HK-2 (cell line): ENCODE data around the gene DBNL.
"Not testable (repeated sequence)": the region's sequence is repeated elsewhere in the genome, so short reads cannot be mapped to it uniquely, and the experiment has no call there.

Experiments
- DNase-seq: peaks from one replicate; pipeline ENCODE4 v3.0.0-alpha.2; 2018; ENCODE audit not compliant: unreplicated experiment

Gene DBNL

DNA sequence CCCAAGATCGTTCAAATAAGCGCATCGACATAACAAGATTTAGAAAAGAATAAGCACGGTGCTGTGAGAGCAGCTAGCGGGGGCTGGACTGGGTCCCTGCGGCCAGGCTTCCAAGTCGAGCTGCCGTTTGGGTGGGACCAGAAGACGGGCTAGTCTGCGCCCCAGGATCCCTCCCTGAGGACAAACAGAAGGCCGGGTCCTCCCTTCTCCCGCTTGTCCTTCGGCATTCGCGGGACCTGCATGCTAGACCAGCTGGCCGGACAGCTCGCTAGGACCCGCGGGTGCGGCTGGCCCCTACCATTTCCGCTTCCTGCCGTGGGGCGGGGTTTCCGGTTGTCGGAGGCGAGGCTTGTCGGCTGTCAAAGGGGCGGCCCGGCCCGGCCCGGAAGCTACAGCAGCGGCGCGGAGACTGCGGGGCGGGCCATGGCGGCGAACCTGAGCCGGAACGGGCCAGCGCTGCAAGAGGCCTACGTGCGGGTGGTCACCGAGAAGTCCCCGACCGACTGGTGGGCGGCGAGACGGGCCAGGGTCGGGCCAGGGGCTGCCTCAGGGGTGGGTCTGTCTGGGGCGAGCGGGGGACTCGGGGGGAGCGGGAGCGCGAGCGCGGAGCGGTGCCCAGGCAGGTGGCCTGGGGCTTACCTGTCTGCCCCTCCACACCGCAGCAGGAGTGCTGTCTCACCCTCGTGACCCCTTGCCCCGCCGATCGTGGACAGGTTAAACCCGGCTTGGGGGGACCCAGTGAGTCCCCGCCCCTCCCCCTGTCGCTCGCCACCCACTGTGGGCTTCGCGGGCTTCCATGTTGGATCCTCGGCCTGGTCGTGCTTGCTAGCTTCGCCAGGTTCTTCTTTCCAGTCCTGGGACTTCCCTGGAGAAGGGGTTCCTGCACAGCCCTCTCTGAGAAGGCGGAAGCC lies at the start of gene DBNL:
Gene DBNL (plus strand): TSS at position 388 of the 911 bp plus-strand sequence. CDS start 36 bp downstream, at position 424.
- peak; percentile 93 for DNase-seq

DNA sequence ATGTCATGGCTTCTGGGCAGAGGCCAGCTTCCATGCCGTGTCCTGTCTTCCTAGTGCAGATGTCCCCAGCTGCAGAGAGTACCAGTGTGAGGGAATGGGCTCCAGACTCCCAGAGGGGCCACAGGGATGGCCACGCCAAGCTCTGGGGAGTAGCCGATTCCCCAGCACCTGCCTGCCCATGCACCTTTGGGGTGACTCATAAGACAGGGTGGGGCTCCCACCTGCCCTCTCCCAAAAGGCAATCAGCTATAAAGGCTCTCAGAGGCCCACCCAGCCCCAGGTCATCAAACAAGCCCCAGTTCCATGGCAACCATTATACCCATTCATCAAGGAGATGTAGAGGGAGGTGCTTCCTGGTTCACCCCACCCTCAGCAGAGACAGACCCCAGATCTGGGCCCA lies 47.0 kb upstream of the DBNL start, which contains the start of gene SPDYE1:
Gene SPDYE1 (plus strand): TSS at position 366 of the 400 bp plus-strand sequence. CDS start 2,053 bp downstream, outside the sequence.
- not testable (repeated sequence) for DNase-seq

DNA sequence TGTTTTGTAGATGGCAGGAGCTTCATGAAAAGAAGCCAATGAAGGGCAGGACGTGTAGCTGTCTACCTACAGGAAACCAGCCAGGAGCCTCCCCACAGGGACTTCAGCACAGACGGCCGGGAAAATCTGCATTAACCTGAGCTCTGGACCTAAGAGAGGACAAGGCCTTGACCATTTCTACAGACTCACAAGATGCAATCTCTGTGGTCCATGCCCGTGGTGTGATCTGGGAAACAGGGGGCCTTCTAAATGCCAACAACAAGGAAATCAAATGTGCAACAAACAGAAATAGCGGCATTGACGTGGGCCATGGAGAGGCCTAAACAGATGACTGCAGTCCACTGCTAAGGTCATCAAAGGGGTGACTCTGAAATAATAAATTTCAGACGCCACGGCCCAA lies 32.4 kb upstream of the DBNL start:
- not testable (repeated sequence) for DNase-seq

DNA sequence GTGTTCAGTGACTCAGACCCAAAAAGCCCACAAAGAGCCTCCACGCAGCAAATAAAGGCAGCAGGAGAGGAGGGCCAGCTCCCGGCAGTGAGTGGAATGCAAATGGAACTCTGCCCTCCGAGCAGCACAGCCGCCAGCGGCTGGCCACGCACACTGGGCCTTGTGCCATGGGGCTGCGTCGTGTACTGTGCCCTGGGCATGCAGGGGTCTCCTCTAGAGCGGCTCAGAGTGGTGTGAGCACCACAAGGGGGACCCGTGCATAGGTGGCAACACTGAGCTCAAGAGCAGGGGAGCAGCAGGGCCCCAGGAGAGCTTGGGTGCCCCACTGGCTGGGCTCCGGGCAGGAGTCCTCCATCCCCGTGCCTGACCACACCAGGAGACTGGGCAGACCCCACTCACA lies 29.4 kb upstream of the DBNL start:
- DNase-seq, result not testable (repeated sequence)

DNA sequence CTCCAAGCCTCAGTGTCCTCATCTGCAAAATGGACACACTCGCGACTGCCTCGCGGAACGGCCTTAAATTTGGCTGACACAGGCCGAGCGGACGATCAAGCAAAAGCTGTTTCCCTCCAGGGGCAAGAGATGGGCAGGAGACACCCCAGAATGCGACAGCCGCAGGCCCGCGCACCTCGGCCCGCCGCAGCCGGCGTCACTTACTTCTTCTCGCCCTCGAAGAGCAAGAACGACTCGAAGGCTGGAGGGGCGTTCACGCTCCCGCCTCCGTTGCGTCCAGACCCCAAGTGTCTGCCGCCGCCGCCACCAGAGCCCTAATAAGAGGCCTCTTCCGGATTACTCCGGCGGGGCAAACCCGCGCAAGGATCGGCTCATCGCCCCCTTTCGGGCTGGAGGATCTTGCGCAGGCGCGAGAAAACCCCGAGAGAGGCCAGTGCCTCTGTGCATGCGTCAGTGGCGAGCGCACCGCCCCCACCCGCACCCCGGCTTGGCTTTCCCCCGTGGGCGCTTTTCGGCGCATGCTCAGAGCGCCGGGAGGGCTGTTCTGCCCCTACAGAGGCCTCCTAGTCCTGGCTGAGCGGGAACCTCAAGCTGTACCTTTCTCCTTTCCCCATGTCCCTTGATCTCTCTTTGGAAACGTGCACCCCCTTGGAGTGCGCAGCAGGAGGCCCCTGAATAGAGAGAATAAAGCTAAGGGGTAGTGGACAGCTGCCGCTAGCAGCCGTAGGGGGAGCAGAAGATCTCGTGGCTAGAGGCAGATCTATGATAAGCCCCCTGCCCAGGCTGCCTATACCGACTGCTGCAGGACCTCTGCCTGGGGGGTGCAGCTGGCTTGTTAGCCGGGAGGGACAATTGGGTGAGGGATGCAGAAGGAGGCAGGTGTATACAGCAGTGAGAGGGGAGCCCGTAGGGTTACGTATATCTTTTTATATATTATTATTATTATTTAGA lies 25.4 kb upstream of the DBNL start:
- DNase-seq, result peak; percentile 98

DNA sequence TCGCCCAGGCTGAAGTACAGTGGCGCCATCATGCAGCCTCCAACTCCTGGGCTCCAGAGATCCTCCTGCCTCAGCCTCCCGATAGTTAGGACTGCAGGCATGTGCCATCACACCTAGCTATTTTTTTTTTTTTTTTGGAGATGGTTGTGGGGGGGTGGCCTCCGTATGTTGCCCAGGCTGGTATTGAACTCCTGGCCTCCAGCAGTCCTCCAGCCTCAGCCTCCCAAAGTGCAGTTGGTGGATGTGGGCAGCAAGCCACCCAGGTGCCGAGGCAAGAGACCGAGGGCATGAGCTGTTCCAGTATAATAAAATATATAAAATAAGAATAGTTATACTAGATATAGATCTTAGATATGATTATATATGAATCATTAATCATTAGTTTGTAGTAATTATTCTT lies 24.7 kb upstream of the DBNL start:
- DNase-seq, result not testable (repeated sequence)

DNA sequence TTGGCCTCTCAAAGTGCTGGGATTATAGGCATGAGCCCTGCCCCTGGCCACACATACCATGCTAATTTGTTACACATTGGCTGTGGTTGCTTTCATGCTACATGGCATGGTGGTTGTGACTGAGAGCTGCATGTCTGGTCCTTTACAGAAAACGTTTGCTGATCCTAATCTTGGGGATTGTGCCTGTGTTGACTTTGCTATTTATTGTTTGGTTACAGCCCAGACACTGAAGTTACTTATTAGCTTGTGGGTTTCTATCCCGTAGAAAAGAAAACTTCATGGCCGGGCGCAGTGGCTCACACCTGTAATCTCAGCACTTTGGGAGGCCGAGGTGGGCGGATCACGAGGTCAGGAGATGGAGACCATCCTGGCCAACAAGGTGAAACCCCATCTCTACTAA lies 22.4 kb upstream of the DBNL start:
- DNase-seq, result not testable (repeated sequence)

DNA sequence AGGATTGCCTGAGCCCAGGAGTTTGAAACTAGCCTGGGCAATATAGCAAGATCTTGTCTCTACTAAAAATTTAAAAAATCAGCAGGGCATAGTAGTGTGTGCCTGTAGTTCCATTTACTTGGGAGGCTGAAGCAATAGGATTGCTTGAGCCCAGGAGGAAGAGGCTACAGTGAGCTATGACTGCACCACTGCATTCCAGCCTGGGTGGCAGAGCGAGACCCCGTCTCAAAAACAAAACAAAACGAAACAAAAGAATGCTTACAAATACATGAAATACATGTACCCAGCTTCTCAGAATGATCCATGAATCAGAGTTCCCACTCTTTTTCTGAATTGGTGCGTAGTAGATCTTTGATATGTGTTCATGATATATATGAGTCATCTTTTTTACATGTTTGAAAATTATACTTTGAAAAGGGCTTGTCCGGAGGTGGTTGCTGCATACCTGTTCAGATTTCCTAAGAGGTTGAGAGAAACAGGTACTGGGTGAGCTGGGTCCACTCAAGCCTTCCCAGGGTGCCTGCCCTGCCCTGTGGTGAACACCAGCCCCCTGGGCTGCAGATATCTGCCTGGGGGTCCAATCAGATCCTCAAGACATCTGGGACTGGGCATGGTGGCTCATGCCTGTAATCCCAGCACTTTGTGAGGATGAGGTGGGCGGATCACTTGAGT lies 21.6 kb upstream of the DBNL start:
- not testable (repeated sequence) for DNase-seq

DNA sequence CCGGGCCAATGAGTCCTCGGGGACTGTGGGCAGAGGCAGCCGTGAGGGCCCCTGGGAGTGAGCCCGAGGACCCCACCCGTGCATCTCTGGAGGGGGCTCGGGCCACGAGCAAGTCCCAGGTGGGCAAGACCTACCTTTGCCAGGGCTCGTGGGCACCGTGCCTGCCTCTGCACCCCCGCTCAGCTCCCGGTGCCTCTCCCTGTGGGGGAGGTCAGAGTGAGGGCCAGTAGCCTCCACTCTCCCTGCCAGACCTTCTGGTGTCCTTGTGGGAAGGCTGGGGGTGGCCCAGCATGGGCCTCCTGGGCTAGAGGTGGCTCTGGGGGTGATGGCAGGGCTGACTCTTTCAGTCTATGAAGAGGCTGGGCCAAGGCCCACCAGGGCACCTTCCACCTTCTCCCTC lies 15.1 kb upstream of the DBNL start:
- not testable (repeated sequence) for DNase-seq

DNA sequence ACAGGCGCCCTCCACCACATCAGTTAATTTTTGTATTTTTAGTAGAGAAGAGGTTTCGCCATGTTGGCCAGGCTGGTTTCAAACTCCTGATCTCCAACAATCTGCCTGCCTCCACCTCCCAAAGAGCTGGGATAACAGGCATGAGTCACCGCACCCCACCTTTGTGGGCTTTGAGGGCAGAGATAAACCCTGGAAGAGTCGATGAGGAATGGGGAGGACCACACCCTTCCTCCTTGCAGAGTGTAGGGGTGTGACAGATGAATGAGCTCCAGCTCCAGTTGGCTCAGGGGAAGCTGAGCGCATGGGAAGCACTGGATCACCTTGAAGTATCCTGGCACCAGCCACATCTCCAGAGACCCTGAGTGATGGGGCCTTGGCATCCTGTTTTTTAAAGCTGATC lies 14.5 kb upstream of the DBNL start:
- DNase-seq, result not testable (repeated sequence)

DNA sequence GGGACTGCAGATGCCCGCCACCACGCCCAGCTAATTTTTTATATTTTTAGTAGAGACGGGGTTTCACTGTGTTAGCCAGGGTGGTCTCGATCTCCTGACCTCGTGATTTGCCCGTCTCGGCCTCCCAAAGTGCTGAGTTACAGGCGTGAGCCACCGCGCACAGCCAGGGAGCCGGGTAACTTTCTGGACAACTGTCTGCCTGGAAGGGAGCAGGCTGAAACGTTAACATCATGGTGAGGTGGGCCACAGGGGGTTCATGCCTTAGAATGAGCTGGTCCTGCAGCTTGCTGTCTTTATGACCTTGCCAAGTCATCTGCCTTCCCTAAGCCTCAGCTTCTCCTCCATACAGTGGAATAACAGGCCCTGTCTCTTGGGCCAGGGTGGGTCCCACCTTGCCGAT lies 13.2 kb upstream of the DBNL start:
- not testable (repeated sequence) for DNase-seq

DNA sequence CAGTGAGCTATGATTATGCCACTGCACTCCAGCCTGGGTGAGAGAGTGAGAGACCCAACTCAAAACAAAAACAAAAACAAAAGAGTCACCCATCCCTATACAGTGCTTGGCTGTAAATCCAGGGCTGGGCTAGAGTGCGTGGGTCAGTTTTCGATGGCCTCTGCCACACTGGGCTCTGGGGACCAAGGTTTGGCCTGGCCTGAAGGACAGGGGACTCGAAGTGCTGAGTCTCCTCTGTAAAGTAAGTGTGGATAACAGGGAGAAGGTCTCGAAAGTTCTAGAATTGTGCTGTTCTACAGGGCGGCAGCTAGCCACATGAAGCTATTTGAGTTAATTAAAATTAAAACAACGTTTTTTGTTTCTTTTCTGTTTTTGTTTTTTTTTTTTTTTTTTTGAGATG lies 12.5 kb upstream of the DBNL start:
- DNase-seq, result not testable (repeated sequence)

DNA sequence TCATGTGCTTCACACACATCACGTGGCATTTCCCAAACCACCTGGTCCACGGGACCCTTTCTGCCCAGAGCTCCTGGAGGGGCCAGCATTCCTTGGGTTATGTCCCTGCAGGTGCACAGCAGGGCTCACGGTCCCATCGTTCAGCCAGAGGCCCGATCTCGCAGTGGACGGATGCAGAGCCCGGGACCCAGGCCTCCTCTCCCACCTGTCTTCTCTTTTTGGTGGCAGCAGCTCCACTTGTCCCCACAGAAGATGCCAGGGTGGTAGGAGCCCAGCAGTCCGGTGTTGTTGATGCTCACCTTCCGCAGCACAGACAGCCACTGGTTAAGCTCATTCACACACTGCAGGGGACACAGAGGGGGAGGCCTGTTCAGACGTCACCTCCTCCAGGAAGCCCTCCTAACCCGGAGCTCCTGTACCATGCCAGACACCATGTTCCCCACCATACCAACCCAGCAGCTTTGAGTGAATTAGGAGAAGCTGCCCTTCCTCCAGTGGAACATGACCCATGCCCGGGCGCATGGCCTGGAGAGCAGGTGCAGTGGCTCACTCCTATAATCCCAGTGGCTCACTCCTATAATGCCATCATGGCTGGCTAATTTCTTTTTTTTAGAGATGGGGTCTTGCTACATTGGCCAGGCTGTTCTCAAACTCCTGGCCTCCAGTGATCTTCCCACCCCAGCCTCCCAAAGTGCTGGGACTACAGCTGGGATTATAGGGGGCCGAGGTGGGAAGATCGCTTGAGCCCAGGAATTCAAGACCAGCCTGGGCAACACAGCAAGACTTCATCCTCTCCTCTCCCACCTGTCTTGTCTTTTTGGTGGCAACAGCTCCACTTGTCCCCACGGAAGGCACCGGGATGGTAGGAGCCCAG lies 10.3 kb upstream of the DBNL start:
- DNase-seq, result not testable (repeated sequence)

DNA sequence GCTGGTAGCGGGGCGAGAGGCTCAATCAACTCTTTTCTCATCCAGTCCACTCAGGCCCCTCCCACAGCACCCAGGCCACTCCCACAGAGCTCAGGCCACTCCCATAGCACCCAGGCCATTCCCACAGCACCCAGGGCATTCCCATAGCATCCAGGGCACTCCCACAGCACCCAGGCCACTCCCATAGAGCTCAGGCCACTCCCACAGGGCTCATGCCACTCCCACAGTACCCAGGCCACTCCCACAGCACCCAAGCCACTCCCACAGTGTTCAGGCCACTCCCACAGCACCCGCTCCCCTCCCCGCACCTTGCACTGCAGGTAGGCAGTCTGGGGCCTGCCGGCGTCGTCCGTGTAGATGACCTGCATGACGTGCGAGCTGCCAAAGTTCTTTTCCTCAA lies 8.1 kb upstream of the DBNL start:
- DNase-seq, result not testable (repeated sequence)

DNA sequence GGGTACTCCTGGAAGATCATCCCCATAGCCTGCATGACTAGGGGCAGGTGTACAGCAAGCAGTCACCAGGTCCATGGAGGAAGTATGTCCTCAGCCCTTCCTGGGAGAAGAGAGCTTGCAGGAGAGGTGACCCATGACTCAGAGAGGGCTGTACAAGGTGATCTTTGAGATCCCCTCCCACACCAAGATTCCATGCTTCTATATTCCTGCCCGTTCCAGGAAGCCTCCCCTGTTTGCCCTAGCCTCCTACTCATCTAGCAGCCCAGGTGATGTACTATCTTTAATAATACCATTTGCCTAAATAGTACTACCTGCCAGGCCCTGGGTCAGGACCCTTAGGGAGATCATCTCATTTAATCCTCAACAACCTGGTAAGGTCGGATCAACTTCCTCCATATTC lies 6.6 kb upstream of the DBNL start:
- DNase-seq, result not testable (repeated sequence)

DNA sequence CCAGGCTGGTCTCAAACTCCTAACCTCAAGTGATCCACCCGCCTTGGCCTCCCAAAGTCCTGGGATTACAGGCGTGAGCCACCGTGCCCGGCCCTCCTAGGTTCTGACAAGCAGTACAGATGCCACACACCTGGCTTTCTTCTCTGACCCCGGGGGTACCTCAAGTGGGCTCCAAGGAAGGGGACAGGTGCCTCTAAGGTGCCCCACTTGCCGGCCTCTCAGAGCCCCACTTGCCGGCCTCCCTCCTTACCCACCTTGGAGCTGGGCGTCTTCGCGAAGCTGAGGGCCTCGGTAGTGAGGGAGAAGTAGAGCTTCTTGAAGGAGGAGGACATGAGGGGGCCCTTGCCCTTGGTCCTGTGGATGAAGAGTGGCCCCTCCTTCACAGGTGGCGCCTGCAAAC lies 5.9 kb upstream of the DBNL start:
- not testable (repeated sequence) for DNase-seq

DNA sequence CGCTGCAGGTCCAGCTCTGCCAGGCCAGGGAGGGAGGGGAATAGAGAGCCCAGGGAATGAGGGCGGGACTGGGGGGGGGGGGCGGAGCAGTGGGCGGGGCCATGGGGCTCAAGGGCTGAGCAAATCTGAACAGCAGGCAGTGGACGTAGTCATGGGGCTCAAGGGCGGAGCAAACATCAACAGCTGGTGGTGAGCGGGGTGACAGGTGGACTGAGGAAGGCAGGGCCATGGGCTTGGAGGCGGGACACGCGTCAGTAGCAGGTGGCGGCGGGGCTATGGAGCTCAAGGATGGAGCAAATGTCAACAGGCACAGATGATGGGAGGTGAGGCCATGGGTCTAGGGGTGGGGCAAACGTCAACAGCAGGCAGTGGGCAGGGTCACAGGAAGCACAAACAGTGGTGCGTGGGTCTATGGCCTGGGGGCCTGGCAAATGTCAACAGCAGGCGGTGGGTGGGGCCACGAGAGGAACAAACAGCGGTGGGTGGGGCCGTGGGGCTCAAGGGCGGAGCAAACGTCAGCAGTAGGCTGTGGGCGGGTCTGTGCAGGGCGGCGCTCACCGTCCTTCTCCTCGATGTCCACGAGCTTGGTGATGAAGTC lies 5.4 kb upstream of the DBNL start:
- peak; percentile 72 for DNase-seq

DNA sequence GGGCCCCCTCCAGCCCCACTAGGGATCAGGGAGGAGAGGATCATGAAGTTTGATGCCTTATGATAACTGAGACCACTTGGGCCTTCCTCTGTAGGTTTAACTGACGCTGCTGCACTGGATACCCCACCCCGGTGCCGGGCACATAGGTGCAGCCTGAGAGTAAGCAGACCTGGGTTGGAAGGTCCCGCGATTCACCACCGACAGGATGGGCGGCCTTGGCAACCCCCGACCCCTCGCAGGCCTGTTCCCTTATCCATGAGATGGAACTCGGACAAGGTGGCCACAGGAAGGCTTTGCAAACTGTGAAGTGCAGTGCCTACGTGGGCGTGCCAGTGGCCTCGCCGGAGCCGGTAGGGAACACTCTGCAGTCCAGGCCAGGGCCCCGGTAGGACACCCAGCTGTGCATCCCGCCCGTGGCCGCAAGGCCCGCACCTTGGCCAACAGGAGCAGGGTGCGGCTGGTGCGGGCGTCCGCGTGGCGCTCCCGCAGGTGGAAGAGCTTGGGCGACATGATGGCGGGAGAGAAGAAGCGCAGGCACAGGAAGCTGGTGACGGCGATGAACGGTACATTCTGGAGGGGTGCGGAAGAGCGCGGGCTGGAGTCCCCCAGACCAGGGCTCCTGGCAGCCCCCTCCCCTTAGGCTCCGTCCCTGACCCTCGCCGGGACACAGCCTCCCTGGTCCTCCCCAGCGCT lies 4.6 kb upstream of the DBNL start:
- not testable (repeated sequence) for DNase-seq

DNA sequence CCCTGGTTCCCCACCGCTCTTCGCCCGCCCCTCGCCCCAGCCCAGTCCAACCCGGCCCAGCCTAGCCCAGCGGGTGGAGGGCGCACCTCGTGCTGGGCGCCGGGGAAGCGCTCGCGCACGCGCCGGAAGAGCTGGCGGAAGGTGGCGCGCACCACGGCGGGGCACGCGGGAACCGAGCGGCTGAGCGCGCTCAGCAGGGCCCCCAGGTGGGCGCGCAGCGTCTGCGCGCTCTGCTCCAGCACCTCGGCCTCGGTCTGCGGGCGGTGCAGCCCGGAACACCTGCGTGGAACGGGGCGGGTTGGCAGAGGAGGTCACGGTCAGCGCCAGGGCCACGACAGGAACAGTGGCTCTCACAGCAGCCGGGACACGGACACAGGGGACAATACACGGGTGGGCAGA lies 4.0 kb upstream of the DBNL start:
- not testable (repeated sequence) for DNase-seq

DNA sequence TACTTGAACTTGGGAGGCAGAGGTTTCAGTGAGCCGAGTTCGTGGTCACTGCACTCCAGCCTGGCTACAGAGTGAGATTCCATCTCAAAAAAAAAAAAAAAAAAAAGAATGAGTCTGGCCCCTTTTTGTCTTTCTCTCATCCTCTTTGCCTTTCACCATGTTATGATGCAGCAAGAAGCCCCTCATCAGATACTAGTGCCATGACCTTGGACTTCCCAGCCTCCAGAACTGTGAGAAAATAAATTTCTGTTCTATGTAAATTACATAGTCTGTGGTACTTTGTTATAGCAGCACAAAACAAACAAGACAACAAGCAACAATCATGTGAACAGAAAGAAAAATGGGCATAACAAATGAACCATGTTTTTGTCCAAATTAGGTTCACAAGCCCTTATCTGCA lies 2.3 kb upstream of the DBNL start:
- DNase-seq, result no peak
